Prostate gland (tissue), 2 donors: ENCODE measurements around the gene ZNF135. TPM values are rescaled to one million over a fixed set of nuclear protein-coding genes. Genes with fewer than 3 reads are reported as not detected.

Source experiments
- DNase-seq: peaks from one replicate; pipeline ENCODE4 v3.0.0-alpha.2; 2019; ENCODE audit warnings: low spot score
- H3K27ac ChIP-seq, 2 donors: fragments of 200-600 bp; sonication (generic); 2 replicates each; pipeline ENCODE4 v1.5.1; 2017 to 2019
- H3K27me3 ChIP-seq: fragments of 200-600 bp; sonication (generic); replicated peaks from 2 replicates; pipeline ENCODE4 v1.5.1; 2019; ENCODE audit not compliant: insufficient read depth
- H3K36me3 ChIP-seq, 2 donors: fragments of 200-600 bp; sonication (generic); 1 replicate in 1 of 2; 2 replicates in 1 of 2; pipeline versions ENCODE4 v1.5.1 to v1.8.1; 2017 to 2019
- H3K4me1 ChIP-seq: fragments of 200-600 bp; sonication (generic); replicated peaks from 2 replicates; pipeline ENCODE4 v1.5.1; 2019
- H3K4me3 ChIP-seq, 2 donors: fragments of 200-600 bp; sonication (generic); 2 replicates each; pipeline ENCODE4 v1.5.1; 2017 to 2019
- H3K9me3 ChIP-seq: fragments of 200-600 bp; sonication (generic); 2 replicates; pipeline ENCODE4 v1.5.1; 2017
- POLR2A ChIP-seq: fragments of 450-650 bp; IDR thresholded peaks from one replicate; pipeline ENCODE4 v1.6.1; 2016; ENCODE audit warnings: antibody characterized with exemption, mild to moderate bottlenecking
- POLR2AphosphoS5 ChIP-seq: sonication (generic); formaldehyde crosslinking; IDR thresholded peaks from one replicate; pipeline ENCODE4 v1.6.1; 2017; ENCODE audit warnings: antibody characterized with exemption
- WGBS: methylation state at CpG from one replicate; pipeline ENCODE4 v1.1.5; 2018; 5-methylcytosine and 5-hydroxymethylcytosine counted together
- intact Hi-C: fragments of 100-400 bp; cut with DNase I; formaldehyde crosslinking; loops from one replicate; pipeline ENCODE4 v1.14.2; 2022
- total RNA-seq, 2 donors: library from RNA; depleted of rRNA; stranded (reverse); fragments of >200 nt; gene quantifications; one replicate each; pipeline ENCODE4 v1.1.0, GENCODE V29; 2016
- TF ChIP-seq, protein P1 (sequence below), 4 experiments: fragments of 200-600 bp in 2 of 4; fragments of 450-650 bp in 2 of 4; sonication (generic) in 2 of 4; IDR thresholded peaks; 1 replicate in 3 of 4; 2 replicates in 1 of 4; pipeline ENCODE4 v1.5.1; 2016 to 2019; ENCODE audit warnings: antibody characterized with exemption in 4 of 4, mild to moderate bottlenecking in 2 of 4, moderate library complexity in 2 of 4

ZNF135 gene
- total RNA-seq, 2 donors from 2014 or later: 13.4 to 19.3 TPM

DNA sequence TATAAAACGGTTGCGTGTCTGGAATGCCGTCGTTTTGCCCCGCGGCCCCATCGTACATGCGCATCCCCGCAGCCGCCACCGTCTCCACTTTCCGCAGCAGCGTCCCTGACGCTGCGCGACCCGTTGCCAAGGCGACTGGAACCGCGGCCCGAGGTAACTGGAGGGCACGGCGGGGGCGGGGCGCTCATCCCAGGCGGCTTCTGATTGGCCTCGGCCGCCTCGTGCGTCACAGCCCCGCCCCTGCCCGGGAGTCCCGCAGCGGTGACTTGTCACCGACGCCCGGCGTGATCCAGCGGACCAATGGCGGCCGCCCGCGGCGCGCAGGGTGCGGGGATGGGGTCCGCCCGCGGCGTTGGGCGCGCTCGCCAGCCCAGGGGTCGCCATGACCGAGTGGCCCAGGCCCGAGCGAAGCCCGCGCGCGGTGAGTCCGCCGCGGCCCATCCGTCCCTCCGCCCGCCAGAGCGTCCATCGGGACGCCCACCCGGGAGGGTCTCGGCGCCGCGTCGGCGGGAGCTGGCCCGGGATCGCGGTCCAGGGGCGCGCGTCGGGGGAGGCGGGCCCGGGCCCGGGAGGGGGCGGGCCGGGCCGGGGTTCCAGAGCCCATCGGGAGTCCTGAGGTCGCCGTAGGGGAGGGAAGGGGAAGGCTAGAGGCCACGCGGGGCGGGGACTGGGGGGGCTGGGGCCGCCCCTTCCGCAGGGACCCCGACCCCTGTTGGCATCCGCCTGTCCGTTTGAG, 25.2 kb upstream of the ZNF135 start, which contains the start of gene ZSCAN1:
Gene ZSCAN1, plus strand, starts transcription at position 285 of the 736 bp plus-strand sequence. CDS start 3,812 bp downstream, outside the sequence.
- DNase-seq: peak; percentile 89
- TF ChIP-seq POLR2A (peak; percentile 44), POLR2AphosphoS5 (peak; percentile 74)
- TF ChIP-seq, protein P1, sequence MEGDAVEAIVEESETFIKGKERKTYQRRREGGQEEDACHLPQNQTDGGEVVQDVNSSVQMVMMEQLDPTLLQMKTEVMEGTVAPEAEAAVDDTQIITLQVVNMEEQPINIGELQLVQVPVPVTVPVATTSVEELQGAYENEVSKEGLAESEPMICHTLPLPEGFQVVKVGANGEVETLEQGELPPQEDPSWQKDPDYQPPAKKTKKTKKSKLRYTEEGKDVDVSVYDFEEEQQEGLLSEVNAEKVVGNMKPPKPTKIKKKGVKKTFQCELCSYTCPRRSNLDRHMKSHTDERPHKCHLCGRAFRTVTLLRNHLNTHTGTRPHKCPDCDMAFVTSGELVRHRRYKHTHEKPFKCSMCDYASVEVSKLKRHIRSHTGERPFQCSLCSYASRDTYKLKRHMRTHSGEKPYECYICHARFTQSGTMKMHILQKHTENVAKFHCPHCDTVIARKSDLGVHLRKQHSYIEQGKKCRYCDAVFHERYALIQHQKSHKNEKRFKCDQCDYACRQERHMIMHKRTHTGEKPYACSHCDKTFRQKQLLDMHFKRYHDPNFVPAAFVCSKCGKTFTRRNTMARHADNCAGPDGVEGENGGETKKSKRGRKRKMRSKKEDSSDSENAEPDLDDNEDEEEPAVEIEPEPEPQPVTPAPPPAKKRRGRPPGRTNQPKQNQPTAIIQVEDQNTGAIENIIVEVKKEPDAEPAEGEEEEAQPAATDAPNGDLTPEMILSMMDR (IDR thresholded peaks at IDR 0.05): no peak
- H3K27ac ChIP-seq: peak within 1 kb of the TSS in 1 of 2 donors; percentile 29
- no peaks in the 10 kb centered on the region for H3K4me1 ChIP-seq
- intact Hi-C loops: no loop called here
- peak within 1 kb of the TSS; percentile 37 to 54 for H3K4me3 ChIP-seq
- 2% methylated on average over 44 of the region's 101 CpGs for WGBS
- H3K36me3 ChIP-seq: no peaks in the 10 kb centered on the region
- no peaks in the 10 kb centered on the region for H3K9me3 ChIP-seq
- H3K27me3 ChIP-seq: no peaks in the 10 kb centered on the region

DNA sequence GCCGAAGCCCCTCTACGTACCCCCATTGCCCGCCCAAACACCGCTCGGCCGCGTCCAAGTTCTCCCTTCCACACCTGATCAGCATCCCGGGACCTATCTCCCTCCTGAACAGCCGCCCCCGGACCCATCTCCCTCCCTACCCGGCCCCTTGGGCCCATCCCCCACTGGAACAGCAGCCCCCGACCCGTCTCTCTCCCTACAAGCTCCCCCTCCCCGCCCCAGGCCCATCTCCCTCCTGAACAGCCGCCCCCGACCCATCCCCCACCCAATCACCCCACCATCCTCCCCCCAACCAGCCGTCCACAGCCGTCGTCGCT, 24.6 kb upstream of the ZNF135 start:
- Histone ChIP-seq H3K4me1 (no peaks in the 10 kb centered on the region), H3K27me3 (no peaks in the 10 kb centered on the region), H3K36me3 (no peaks in the 10 kb centered on the region), H3K9me3 (no peaks in the 10 kb centered on the region), H3K4me3 (peak overlapping the region; percentile 37 to 54), H3K27ac (no peak overlapping the region)
- TF ChIP-seq POLR2A (no peak), POLR2AphosphoS5 (no peak)
- TF ChIP-seq, protein P1 (IDR thresholded peaks at IDR 0.05): no peak
- intact Hi-C loops: no loop called here
- WGBS: 5% methylated on average over 20 of the region's 20 CpGs
- no peak for DNase-seq

DNA sequence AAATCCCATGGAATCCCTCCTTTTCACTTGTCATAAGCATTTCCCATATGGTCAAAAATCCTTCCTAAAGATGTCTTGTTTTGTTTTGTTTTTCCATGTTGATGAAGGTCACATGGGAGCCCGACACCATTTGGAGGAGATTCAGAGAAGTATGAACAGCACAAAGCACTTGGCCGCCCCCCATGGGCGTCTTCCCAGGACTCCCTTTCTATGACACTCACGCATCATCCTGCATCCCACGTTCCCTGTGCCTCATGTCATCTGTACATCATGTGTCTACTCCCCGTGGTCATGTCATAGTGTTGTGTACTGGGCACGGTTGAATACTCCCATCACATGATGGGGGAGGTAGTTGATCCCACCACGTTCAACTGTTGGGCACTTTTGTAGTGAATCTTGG, 23.2 kb upstream of the ZNF135 start:
- DNase-seq: no peak
- Histone ChIP-seq H3K27me3 (no peaks in the 10 kb centered on the region), H3K36me3 (no peaks in the 10 kb centered on the region), H3K4me1 (no peaks in the 10 kb centered on the region), H3K9me3 (no peaks in the 10 kb centered on the region), H3K27ac (no peak overlapping the region), H3K4me3 (no peak overlapping the region)
- intact Hi-C loops: no loop called here
- no peak for TF ChIP-seq POLR2AphosphoS5
- no peak for TF ChIP-seq POLR2A
- TF ChIP-seq, protein P1 (IDR thresholded peaks at IDR 0.05): no peak
- 71% methylated on average over 8 of the region's 8 CpGs for WGBS

DNA sequence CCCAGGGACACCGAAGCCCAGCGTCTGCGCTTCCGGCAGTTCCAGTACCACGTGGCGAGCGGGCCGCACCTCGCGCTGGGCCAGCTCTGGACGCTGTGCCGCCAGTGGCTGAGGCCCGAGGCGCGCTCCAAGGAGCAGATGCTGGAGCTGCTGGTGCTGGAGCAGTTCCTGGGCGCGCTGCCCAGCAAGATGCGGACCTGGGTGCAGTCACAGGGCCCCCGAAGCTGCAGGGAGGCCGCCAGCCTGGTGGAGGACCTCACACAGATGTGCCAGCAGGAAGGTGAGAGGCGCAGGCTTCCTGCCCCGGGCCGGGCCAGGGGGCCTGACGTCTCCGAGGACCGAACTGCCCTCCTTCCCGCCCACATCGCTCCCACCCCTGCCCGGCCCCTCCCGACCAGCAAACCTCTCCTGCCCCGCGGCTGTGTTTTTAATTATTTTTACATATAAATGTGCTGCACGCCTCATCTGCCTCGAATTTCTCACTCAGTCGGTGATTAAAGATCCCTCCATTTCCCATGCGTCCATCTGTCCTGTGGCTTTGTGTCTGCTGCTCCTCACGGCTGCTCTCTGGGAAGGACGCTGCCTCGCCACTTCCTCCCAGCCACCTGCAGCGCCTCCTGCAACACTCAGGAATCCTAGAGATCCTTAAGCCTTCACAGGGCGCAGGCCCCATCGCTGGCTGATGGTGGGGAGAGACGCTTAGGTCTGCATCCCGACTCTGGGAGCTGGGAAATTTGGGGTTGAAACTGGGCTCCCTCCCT, 21.0 kb upstream of the ZNF135 start:
- intact Hi-C loops: no loop called here
- no peaks in the 10 kb centered on the region for H3K27me3 ChIP-seq
- H3K36me3 ChIP-seq: no peaks in the 10 kb centered on the region
- WGBS: 15% methylated on average over 25 of the region's 44 CpGs
- H3K9me3 ChIP-seq: no peaks in the 10 kb centered on the region
- no peak overlapping the region for H3K27ac ChIP-seq
- H3K4me3 ChIP-seq: no peak overlapping the region
- no peak for DNase-seq
- no peaks in the 10 kb centered on the region for H3K4me1 ChIP-seq
- TF ChIP-seq POLR2A: no peak

DNA sequence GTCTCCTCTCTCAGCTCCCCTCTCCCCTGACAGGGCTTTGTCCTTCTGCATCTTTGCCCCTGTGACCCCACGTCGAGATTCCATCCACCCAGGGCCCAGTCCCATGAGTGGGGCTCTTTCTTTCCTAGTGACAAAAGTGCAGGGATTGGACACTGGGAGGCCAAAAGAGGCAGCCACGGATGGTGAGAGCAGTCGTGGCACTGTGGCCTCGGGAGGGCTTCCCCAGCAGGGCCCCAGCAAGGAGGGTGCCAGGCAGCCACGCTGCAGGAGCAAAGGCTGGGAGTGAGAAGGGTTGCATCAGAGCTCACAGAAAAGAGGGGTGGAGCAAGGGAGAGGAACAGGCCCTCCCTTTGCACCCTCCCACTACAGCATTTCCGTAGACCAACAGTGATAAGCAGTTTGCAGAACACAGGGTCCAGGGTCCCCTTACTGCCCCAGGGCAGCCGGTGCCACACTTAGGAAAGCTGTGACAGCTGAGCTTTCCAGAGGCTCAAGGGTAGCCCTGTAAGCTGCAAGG, 20.3 kb upstream of the ZNF135 start:
- no peaks in the 10 kb centered on the region for H3K4me1 ChIP-seq
- H3K9me3 ChIP-seq: no peaks in the 10 kb centered on the region
- no peak overlapping the region for H3K27ac ChIP-seq
- no peak overlapping the region for H3K4me3 ChIP-seq
- WGBS: 17% methylated on average over 8 of the region's 8 CpGs
- no peak for DNase-seq
- no peaks in the 10 kb centered on the region for H3K27me3 ChIP-seq
- TF ChIP-seq, protein P1 (IDR thresholded peaks at IDR 0.05): no peak
- TF ChIP-seq POLR2A: no peak
- TF ChIP-seq POLR2AphosphoS5: no peak
- H3K36me3 ChIP-seq: no peaks in the 10 kb centered on the region
- intact Hi-C loops: no loop called here
